HG03575 (cell line): ENCODE measurements around the gene RETREG3.
"Not testable (repeated sequence)": the region's sequence is repeated elsewhere in the genome, so short reads cannot be mapped to it uniquely, and the experiment has no call there.

Source experiments
- ATAC-seq: cut with Tn5 transposase; IDR thresholded peaks from one replicate; pipeline ENCODE4 v1.9.1; 2021; ENCODE audit not compliant: unreplicated experiment, insufficient number of reproducible peaks, low FRiP score; ENCODE audit errors: extremely low read depth

The RETREG3 gene, protein sequence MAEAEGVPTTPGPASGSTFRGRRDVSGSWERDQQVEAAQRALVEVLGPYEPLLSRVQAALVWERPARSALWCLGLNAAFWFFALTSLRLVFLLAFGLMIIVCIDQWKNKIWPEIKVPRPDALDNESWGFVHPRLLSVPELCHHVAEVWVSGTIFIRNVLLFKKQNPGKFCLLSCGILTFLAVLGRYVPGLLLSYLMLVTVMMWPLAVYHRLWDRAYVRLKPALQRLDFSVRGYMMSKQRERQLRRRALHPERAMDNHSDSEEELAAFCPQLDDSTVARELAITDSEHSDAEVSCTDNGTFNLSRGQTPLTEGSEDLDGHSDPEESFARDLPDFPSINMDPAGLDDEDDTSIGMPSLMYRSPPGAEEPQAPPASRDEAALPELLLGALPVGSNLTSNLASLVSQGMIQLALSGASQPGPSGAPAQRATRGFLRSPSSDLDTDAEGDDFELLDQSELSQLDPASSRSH

DNA sequence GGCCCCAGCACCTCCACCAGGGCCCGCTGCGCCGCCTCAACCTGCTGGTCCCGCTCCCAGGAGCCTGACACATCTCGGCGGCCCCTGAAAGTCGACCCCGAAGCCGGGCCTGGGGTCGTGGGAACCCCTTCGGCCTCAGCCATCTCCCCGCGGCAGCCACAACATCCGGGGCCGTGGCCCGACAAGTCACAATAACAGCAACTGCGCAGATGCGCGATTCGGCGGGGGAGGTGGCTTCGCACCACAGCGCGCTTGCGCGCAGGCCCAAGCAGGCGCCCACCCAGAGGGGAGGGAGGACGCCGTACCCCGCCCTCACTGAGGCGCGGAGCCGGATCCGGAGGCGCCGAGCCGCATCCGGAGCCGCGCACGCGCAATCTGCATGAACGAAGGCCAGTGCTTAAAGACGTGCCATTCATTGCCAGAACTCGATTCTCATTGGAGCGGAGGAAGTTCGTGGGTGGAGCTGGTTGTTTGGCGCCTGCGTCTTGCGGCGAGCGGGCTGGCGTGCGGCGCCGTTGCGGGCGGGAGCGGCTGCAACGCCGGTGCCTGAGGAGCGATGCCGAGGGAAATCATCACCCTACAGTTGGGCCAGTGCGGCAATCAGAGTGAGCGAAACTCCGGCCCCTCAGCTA, at the start of gene RETREG3, which contains the start of gene TUBG1:
Gene RETREG3, minus strand, starts transcription at position 193 of the 632 bp plus-strand sequence. Its CDS starts 50 bp downstream, at position 143.
Gene TUBG1, plus strand, starts transcription at position 502 of the 632 bp plus-strand sequence. Its CDS starts 55 bp downstream, at position 557.
- peak; percentile 62 for ATAC-seq

DNA sequence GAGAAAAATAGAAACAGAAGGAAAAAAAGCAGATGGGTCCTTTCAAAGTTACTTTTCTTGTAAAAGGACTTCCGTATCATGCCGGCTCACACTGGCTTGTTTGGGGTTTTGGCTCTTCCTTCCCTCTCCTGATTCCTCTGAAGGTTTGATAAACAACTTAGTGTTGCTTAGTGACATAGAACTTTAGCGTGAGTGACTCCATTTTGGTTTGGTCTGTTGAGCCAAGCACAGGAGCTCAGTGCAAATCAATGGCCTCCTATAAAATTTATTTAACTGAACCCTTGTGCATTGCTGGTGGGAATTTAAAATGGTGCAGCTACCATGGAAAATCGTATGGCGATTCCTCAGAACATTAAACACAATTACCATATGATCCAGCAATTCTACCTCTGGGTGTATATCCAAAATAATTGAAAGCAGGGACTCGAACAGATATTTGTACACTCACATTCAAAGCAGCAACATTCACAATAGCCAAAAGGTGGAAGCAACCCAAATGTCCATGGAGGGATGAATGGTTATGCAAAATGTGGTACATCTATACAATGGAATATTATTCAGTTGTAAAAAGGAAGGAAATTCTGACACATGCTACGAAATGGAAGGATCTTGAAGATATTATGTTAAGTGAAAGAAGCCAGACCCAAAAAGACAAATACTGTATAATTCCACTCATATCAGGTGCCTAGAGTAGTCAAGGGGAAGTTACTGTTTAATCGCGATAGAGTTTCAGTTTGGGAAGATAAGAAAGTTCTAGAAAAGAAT, 48.8 kb upstream of the RETREG3 start:
- ATAC-seq = no peak

DNA sequence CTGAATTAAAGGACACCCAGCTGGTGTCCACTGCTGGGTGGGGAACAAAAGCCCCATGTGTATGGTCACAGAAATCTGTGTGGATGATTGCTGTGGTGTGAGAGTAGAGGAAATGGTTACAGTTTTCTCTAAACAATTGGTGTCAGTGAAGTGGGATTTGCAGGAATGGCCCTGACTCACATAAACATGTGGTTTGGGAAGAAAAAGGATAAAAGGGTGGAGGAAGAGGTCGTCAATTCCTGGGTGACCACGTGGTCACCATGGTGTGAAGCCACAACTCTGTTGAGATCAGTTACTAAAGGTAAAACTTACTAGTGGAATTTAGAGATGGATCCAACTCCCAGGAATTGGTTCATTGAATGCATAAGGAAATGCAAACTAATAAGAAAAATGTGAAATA, 46.4 kb upstream of the RETREG3 start:
- no peak for ATAC-seq

DNA sequence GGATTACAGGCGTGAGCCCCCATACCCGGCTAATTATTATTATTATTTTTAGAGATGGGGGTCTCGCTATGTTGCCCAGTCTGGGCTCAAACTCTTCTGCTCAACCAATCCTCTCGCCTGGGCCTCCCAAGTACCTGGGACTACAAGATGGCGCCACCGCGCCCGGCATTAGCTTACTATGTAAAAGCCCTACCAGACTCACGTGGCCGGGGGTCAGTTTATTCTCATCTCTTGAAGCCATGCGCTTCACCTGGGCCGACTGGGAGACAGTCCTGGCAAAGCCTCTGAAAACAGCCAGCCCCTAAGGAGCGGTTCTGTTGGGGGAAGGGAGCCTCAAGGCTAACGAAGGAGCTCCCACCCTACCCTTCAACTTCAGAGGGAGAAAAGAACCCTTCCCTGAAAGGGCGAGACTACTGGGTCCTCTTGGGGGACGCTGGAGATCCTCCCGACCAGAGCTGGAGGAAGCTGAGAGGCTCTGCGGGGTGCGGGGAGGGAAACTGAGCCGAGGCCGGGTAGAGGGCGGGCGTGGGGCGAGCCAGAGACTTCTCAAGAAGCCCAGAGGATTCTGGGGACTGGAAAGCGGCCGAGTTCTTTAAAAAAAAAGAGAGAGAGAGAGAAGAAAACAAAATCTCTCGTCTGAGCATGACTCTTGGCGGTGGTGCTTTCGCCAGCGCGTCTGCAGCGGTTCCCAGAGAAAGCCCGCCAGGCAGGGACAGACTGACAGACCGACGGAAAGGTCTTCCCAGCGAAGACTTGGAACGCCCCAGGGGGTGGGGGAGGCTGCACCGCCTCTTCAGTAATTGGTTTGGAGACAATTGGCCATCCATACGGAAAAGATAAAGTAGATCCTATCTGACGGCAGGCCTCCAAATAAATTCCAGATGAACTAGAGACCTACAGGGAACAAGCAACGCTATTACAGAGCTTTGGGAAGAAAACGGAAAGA, 44.3 kb upstream of the RETREG3 start:
- no peak for ATAC-seq

DNA sequence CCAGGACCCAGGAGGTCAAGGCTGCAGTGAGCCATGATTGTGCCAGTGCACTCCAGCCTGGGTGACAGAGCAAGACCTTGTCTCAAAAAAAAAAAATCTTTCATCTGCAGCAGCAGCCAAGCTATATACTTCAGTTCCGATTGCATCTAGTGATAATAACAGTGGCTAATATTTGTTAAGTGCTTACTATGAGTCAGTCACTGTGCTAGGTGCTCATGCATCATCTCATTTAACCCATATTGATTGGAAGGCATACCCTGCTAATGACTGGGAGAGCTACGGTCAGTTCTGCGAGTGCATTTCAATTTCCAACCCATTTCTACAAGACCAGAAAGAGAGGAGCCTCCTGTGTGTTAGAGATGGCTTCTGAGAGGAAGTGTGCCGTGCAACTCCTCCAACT, 42.2 kb upstream of the RETREG3 start:
- ATAC-seq = no peak

DNA sequence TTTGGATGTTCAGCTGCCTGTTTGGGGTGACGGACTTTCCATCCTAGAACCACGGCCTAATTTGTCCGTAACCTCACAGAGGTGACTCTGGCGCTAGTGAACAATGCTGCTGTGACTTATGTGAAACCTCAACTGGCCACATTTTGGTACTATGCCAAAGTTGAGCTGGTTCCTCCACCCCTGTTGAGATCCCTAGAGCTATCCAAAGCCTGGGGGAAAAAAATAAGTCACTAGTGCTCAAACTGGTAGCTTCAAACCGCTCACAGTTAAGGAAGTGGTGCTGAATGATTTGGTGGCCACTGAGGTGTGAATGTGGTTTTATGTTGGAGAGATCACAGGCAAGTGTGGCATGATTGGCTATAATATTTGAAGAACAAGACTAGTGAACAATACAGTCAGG, 38.6 kb upstream of the RETREG3 start:
- ATAC-seq = no peak

DNA sequence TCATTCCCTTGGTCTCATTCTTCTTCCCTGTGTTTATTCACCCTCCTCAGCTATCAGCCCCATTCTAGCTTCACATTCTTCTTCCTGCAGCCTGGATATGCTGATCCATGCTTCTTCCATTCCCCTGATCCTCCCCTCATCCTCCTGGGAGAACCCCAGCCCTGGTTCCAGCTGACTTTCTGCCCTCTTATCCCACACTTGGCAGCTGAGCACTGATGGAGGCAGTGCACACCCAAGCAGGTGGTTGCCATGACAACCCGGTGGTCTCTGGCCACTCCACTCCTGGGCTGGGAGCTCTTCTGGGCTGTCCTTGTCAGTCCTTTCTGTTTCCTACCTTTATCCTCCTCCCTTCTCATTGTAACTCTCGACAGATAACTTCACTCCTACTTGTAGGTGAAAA, 33.2 kb upstream of the RETREG3 start:
- no peak for ATAC-seq

DNA sequence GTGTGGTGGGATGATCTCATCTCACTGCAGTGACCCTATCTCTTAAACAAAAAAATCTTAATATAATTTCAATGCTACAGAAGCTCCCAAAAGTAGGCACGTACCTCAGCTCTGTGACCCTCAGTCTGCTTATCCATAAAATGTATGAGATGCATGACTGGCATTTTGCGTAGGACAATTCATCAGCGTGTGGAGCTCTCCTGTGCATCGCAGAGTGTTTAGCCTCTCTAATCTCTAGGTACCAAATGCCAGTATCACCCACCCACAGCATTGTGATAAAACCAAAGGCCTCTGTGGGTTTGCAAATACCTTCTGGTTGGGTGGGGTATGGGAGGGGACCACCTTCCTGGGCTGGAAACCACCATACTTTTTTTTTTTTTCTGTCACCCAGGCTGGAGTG, 30.9 kb upstream of the RETREG3 start:
- ATAC-seq = no peak

DNA sequence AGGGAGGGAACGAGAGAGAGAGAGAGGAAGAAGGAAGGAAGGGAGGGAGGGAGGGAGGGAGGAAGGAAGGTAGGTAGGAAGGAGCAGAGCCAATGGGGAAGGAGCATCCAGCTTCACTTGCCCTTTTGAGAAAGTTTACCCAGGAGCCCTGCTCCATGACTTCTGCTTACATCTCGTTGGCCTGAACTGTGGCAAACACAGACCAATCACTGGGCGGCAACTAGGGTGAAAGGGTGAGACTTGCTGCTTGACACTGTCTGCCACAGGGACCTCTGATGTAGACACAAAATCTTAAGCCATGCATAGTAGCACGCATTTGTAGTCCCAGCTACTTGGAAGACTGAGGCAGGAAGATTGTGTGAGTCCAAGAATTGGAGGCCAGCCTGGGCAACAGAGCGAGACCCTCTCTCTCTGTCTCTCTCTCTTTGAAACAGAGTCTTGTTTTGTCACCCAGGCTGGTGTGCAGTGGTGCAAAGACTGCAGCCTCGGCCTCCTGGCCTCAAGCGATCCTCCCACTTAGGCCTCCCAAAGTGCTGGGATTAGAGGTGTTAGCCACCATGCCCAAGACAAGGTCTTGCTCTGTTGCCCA, 30.4 kb upstream of the RETREG3 start:
- no peak for ATAC-seq

DNA sequence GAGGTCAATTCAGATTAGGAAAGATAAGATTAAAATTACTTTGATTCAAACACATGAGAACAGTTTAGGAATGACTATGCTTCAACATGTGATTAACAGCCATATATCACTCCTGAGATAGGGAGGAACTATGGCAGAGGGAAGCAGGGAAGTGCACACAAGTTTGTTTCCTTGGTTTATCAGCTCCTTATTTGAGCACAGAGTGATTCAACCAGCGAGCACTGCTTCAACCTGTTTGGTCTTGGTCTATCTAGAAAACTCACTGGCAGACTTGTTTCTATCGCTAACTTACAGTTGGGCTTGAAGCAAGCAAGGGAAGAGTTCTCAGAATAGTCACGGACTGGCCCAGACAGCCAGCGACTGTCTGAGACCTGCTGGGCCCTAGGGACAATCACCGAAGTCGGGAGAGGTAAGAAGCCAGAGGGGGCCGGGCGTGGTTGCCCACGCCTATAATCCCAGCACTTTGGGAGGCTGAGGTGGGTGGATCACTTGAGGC, 23.8 kb upstream of the RETREG3 start:
- no peak for ATAC-seq

DNA sequence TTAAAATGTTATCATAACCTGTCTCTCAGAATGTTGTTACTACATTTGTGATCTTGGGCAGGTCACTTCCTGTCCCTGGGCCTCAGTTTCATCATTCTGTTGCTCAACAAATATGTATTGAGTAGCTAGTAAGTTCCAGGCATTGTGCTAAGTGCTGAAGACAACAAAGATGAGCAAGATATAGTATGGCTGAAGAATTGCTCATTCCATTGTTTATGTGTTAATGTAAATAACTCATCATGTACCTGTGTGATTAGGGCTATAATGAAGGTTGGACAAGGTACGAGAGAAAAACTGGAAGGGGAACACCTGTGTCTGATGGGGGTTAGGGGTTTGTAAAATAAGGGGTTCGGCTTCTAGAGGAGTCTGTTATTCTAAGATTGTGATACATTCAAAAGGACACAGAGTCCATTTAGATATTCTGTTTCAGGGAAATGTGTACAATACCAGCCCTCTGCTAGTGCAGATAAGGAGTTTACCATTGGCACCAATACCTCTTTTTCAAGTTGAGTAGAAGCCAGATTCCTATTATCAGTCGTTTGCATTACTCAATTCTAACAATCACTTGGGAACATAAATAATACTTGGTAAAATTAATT, 20.3 kb upstream of the RETREG3 start:
- no peak for ATAC-seq

DNA sequence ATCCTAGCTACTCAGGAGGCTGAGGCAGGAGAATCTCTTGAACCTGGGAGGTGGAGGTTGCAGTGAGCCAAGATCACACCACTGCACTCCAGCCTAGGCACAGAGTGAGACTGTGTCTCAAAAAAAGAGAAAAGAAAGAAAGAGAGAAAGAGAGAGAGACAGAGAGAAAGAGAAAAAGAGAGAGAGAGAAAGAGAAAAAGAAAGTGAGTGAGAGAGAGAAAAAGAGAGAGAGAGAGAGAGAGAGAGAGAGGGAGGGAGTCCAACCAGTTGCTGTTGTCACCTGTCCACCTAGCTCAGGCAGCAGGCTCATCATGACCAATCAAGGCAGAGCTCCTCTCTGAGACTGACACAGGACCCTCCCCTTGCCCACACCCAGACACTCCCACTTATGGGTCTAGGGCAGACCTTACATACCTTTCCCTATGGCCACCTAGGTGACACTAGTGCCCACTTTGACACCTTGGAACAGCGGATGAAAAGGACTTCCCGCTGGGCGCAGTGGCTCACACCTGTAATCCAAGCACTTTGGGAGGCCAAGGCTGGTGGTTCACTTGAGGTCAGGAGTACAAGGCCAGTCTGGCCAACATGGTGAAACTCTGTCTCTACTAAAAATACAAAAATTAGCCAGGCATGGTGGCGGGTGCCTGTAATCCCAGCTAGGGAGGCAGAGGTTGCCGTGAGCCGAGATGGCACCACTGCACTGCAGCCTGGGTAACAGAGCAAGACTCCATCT, 18.0 kb upstream of the RETREG3 start:
- ATAC-seq = not testable (repeated sequence)

DNA sequence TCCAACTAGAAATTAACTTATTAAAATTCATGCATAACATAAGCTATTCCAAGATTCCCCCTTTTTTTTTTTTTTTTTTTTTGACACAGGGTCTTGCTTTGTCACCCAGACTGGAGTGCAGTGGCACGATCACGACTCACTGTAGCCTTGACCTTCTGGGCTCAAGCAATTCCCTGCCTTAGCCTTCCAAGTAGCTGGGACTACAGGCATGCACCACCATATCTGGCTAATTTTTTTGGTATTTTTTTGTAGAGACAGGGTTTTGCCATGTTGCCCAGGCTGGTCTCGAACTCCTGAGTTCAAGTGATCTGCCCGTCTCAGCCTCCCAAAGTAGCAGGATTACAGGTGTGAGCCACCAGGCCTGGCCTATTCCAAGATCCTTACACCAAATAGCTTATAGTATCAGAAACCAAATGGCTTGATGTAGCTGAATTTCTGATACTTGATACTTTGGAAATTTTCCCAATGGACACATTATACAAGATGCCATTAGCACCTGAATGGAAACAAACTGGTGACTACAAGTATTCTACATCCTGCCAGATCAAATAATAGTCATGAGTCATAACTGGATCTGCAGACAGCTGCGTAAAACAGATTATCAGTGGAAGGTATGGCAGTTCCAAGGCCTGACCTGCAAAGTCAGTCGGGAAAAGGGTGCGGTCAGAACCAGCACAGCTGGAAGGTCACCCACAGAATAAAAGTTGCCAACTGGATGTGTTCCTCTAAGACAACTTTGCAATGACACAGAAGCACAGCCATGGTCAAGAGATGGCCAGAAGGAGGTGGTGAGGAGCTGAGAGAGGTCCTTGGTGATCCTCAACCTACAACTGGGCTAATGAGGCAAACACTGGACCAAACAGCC, 14.8 kb upstream of the RETREG3 start:
- no peak for ATAC-seq

DNA sequence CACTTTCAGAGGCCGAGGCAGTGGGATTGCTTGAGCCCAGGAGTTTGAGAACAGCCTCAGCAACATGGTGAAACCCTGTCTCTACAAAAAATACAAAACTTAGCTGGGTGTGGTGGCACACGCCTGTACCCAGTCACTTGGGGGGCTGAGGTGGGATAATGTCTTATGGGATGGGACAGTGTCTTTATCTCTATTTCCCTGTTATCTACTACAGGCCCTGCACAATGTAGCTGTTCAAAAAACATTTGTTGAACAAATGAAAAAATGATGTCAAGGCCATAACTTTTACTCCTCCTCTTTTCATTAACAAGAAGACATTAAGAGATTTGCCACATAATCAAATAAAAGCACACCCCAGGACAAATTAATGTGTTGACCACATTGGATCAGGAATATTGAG, 14.1 kb upstream of the RETREG3 start:
- ATAC-seq = no peak

DNA sequence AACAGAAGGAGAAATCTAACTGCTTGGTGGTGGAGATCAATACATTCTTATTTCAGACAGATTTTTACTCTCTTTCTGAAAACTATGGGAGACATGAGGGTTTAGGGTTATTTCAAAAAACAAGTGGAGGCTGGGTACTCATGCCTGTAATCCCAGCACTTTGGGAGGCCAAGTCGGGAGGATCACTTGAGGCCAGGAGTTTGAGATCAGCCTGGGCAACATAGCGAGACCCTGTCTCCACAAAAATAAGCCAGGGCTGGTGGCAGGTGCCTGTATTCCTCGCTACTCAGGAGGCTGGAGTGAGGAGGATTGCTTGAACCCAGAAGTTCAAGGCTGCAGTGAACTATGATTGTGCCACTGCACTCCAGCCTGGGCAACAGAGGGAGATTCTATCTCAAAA, 12.8 kb upstream of the RETREG3 start:
- ATAC-seq = not testable (repeated sequence)

DNA sequence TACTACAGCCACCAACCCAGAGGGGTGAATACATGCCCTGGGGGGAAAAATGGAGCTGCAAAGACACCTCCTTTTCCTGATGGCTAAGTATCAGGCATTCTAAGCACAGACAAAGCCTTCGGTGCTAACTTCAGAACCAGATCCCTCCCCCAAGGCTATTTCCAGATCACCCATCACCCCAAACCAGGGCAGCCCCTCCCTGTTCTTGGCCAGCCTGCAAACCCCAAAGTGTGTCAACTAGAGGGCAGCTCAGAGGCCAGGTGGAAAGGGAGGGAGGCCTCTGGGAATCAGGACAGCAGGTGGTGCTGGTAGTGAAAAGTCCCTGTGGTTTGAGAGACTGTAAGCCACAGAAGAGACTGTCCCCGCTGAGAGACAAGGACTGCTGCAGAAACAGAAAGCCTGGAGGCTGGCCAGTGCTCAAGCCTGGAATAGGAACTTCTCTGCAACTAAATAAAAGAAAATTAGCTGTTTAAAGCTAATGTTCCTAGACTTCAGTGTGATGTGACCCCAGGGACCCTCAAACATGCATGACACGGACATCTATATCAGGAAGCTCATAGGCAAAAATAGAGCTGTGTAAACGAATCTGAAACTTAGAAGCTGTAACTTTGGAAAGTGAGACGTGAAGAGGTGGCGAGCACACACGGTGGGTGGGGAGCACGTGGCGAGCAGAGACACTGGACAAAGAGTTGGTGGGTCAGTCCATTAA, 9.4 kb upstream of the RETREG3 start:
- no peak for ATAC-seq
